Stimulated activated CD8-positive, alpha-beta memory T cell treated with anti-CD3 and anti-CD28 coated beads, Interleukin-2, amount 100 ng/mL, for 48 hours (primary cell): ENCODE data around the gene RBM4.
A peak's percentile ranks its signal among the peaks of the same experiment; 100 is the strongest.
"Not testable (repeated sequence)": the region's sequence is repeated elsewhere in the genome, so short reads cannot be mapped to it uniquely, and the experiment has no call there.

Experiments used
- DNase-seq, 2 donors: peaks; one replicate each; pipeline ENCODE4 v3.0.0-alpha.2; 2020; ENCODE audit warnings: low read depth in 2 of 2

RBM4 gene

DNA sequence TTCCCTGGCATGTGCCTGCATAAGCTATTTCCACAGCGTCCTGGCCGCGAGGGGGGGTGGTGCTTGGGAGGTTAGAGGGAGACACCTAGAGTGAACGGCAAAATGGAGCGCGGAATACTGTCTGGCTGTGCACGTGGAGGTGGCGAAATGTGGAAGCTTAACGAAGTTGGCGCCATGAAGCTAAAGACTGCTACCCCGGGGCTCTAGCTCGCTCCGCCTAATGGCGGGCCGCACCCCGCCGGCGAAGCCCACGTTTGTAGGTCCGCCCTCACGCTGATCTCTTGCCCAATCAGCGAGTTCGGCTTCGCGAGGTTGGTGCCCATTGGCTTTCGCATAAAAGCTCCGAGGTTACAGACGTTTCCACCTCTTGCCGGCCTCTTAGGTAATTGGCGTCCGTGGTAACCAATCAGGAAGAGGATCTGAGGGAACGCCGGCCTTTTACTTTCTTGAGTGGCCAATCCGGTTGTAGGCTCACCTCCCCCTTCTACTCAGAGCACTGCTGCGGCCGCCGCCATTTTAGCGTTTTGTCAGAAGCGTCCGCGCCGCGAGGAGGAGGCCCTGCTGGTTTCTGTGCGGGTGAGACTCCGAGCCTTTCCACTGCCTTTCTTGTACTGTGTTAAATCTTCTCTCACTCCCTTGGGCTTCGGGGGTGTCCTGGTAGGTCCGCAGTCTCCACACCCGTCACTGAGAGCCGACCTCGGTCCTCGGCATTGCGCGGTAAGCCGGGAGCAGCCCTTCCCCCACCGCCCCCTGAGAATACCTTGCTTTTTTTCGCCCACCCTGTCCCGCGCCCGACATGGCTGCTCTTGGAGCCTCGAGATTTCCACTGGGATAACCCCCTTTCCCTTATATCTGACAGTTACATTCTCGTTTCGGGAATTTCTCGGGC lies at the start of gene RBM4:
RBM4 (plus strand) TSS at position 527 of the 889 bp plus-strand sequence. CDS start 1,009 bp downstream, outside the sequence.
- DNase-seq = peak; percentile 82 to 90

DNA sequence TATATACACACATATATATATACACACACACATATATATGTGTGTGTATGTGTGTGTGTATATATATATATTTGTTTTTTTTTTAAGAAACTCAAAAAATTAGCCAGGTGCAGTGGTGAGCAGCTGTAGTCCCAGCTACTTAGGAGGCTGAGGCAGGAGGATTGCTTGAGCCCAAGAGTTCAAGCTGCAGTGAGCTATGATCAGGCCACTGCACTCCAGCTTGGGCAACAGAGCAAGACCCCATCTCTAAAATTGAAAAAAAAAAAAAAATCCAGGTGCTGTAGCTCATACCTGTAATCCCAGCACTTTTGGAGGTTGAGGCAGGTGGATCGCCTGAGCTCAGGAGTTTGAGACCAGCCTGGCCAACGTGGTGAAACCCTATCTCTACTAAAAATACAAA lies 49.2 kb upstream of the RBM4 start:
- not testable (repeated sequence) for DNase-seq

DNA sequence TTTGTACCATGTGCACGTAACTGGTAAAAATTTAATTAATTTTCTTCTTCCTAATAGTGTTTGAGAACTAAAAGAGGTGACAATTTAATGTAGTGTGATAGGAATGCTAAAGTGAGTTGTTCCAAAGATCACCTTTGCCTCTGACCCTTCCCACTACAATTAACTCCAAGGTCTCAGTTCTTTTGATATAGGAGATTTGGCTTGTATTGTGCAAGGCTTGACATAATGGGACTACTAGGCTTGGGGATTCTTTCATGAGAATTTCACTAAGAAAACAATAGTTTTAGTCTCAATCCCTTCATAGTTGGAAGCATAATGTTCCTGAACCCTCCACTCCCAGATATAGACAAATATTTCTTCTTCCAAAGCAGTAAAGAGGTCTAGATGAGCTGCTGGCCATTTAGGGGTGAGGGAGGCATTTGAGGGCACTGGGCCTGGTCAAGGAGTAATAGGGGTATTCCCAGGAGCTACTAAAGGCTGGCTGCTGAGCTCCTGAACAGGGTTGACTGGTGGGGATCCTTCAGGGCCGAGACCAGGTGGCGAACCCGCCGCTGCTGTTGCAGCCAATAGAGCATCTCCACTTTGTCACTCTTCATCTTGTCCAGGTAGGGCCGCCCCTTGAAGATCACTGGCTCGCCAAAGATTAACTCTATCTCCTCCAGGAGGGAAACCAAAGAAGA lies 48.4 kb upstream of the RBM4 start:
- DNase-seq = no peak

DNA sequence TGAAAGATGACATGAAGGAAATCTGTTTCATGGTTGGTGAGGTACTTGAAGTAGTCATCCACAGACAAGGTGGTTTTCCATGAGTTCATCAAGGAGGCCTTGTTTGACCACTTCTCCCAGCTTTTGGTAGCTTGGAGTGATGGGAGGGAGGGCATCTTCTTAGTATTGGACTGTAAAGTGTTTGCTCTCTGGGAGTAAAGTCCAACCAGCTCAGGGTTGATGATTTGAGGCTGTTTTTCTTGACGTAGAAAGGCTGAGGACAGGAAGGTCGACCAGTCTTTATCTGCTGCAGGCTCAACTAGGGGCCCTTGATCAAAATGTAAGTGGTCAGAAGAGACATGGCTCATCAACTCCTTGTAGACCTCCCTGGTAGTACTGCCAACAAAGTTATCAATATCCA lies 47.3 kb upstream of the RBM4 start:
- DNase-seq = no peak

GRCh38 chr11:66592457-66593302 lies 45.8 kb upstream of the RBM4 start, which contains the start of the genes CCDC87 and CCS:
TSS of gene CCDC87 (minus strand) at chr11:66593063. CDS start at chr11:66593015, 48 bp downstream.
TSS of gene CCS (plus strand) at chr11:66593185. CDS start at chr11:66593262, 77 bp downstream.
- DNase-seq = peak; percentile 98 to 99

DNA sequence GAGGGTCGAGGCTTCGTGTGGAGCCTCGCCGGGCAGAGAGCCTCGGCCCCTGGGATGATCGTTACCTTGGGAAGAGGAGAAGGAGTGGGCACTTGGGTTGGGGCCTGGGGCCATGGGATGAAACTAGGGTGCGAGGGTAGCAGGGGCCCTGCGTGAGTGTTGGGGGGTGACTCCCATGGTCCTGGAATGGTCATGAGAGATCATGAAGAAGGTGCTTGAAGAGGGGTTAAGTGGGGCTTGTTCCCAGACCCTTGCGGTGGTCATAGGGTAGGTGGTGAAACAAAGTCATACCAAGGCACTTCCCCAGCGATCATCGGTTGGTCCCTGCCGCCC lies 45.2 kb upstream of the RBM4 start:
- DNase-seq = no peak

DNA sequence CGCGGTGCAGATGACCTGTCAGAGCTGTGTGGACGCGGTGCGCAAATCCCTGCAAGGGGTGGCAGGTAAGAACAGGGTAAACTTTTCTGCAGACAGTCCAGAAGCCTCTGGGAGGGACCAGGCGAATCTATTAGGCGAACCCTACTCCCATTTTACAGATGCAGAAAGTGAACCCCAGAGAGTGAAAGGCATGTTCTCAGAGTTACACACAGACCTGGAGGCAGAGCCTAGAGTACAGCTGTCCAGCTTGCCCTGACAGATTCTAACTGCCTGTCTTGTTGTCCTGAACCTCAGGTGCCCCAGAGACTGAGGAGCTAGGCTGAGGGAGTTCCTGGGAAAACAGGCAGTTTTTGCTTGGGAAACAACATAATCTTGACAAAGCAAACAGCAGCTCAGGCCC lies 44.9 kb upstream of the RBM4 start:
- no peak for DNase-seq

DNA sequence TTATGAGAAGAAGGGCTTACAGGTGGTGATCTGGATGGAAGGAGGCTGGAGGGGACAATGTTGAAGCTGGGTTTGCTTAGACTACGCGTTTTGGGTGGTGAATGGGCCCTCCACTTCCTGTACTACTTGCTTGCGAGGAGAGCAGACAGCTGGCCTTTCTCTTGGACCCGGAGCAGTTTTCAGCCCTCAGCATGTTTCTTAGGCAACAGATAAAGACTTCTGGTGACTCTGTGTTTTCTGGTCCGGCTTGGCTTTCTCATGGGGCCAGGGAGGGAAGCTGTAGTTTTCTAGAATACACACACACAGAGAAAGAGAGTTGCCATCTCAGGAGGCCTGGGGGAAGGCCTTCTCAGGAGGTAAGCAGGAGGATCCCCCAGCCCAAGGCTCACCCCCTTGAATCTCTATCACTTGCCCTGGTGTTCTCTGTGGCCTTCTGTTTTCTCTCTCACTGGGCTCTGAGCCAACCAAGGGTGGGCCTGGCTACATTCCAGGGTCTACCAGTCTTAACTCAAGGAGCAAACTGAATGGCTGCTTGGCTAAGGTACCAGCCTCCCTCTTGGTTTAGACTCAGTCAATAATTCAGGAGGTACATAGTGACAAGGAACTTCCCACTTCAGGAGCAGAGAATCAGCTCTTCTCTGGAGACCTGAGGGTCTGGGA lies 43.1 kb upstream of the RBM4 start:
- no peak for DNase-seq

DNA sequence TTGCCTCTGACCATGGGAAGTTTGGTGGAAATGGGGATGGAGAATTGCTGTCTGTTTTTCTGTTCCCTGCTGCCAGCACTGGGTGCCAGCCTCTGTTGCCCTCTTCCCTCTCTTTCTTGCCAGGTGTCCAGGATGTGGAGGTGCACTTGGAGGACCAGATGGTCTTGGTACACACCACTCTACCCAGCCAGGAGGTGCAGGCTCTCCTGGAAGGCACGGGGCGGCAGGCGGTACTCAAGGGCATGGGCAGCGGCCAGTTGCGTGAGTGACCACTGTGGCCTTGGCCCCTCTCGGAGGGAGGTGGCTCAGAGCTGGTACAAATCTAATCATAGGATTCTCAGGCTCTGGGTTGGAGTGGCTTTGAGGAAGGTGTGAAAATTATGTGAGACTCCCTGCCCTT lies 39.5 kb upstream of the RBM4 start:
- DNase-seq = no peak

DNA sequence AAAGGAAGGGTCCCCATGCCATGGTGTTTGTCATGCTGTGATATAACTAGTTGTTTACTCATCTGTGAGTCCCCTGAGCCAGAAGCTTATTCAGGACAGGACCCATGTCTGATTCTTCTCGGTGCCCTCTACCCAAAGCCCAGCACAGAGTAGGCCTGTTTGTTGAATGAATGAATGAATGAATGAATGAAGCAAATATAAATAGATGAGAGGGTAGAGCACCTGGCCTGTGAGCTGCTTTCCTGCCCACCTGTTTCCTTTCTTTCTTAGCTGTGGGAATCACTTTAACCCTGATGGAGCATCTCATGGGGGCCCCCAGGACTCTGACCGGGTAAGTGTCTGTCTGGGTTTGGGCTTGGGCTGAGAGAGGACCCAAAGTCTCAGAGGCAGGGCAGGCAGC lies 38.3 kb upstream of the RBM4 start:
- DNase-seq = no peak

- no peak for DNase-seq
Observed at GRCh38 chr11:66600631-66601233, 37.8 kb upstream of the RBM4 start.

- DNase-seq = no peak
Observed at GRCh38 chr11:66603072-66603471, 35.4 kb upstream of the RBM4 start.

DNA sequence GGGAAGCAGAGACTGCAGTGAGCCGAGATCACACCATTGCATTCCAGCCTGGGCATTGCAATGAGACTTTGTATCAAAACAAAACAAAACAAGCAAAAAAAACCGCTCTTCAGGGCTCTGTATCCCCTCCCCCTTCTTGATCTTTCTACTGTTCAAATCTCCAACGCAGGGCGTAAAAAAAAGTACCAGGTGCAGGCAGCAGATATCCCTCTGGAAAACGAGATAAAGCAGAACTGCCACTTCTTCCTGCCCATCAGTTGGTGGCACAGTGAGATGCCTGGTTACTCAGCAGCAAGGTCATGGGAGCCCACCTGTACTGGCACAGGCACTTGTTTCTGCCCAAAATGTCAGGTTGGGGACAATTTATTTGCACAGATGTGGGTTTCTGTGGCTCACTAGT lies 34.3 kb upstream of the RBM4 start:
- no peak for DNase-seq

DNA sequence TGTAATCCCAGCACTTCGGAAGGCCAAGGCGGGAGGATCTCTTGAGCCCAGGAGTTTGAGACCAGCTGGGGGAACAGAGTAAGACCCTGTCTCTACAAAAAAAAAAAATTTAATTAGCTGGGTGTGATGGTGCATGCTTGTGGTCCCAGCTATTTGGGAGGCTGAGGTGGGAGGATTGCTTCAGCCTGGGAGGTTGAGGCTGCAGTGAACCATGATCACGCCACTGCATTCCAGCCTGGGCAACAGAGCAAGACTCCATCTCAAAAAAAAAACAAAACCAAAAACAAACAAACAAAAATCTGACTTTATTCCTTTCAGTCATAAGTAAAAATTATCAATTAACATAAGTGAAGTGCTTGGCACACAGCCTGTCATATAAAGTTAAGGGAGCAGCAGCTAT lies 31.9 kb upstream of the RBM4 start:
- not testable (repeated sequence) for DNase-seq

- no peak for DNase-seq
Observed at GRCh38 chr11:66607126-66607834, 31.2 kb upstream of the RBM4 start.

DNA sequence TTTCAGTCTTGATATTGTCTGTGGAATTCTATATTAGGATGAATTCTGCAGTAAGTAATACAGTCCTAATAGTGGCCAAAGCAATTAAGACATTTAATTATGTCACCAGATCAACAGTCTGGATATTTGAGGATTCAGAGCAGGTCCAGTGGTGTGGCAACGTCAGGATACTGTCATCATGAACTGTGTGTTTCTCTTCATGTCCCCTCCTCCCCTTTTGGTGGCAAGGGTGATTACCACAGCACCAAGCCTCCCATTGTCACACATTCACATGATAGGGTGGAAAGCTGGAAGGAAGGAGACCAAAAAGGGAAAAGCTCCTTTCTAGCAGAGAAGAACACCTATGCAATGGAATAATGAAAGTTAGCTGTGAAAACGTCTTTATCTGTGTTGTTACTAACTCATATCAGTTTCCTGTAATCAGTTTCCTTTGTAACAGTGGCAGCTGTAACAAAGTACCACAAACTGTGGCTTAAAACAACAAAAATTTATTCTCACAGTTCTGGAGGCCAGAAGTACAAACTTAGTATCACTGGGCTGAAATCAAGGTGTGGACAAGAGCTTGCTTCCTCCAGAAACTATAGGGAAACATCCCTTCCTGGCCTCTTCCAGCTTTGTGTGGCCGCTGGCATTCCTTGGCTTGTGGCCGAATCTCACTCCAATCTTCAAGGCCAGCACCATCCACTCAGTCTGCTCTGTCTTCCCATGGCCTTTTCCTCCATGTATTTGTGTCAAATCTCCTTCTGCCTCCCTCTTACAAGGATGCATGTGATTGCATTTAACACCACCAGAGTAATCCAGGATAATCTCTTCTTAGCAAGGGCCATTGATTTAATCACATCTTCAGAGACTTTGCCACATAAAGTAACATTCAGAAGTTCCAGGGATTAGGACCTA lies 28.5 kb upstream of the RBM4 start:
- no peak for DNase-seq

GRCh38 chr11:66612458-66612857 lies 26.0 kb upstream of the RBM4 start:
- DNase-seq = no peak

GRCh38 chr11:66614073-66614472 lies 24.4 kb upstream of the RBM4 start:
- no peak for DNase-seq

GRCh38 chr11:66616379-66617154 lies 21.9 kb upstream of the RBM4 start, which contains the start of gene RBM14:
TSS of gene RBM14 (plus strand) at chr11:66616630. CDS start at chr11:66616721, 91 bp downstream.
- peak; percentile 96 to 97 for DNase-seq
